ENCODE results near the gene BTNL9. TPM values are rescaled to one million over a fixed set of nuclear protein-coding genes. Genes with fewer than 3 reads are reported as not detected.
"Not testable (repeated sequence)": the region's sequence is repeated elsewhere in the genome, so short reads cannot be mapped to it uniquely, and the experiment has no call there.

Gene BTNL9
- polyA plus RNA-seq, 4 donors: 4.2 to 10.0 (median 7.4) TPM

GRCh38 chr5:181042036-181042713, 2.1 kb downstream of the BTNL9 start:
- no peak for DNase-seq (ENCODE audit: low read depth in 4 of 4, low spot score in 3 of 4)

- no peak for DNase-seq (ENCODE audit: low read depth in 4 of 4, low spot score in 3 of 4)
These were observed 2.7 kb downstream of the BTNL9 start for GRCh38 chr5:181042722-181043121.

- no peak for DNase-seq (ENCODE audit: low read depth in 4 of 4, low spot score in 3 of 4)
These were observed 3.4 kb downstream of the BTNL9 start for GRCh38 chr5:181043285-181044092.

GRCh38 chr5:181044093-181044599, 4.1 kb downstream of the BTNL9 start:
- no peak for DNase-seq (ENCODE audit: low read depth in 4 of 4, low spot score in 3 of 4)

DNA sequence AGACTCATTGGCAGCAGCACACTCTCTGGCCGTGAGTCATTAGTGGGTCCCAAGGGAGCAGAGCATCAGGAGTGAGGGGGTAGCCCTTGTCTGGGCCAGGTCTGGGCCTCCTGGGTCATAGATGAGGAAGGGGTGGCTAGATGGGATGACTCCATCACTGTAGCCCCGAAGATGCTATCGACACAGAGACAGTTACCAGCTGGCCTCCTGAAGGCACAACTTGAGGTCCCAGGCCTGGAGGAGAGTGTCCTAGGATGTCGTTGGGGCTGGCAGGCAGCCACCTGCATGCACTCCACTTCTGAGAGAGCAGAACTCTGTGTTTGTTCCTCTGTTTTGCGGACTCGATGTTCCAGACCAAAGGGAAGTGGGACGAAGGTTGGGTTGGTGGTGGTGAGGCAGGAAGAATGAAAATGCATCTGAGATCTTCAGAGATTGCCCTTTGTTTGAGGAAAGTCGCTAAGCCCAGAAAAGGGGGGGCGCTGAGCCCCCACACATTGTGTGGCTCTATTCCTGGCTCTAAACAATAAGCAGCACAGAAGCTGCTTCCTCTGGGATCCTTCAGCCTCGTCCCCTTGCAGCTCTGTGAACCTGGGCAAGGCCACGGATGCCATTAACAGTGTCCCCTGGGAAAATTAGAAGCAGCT, 4.7 kb downstream of the BTNL9 start:
- DNase-seq (ENCODE audit: low read depth in 4 of 4, low spot score in 3 of 4): no peak

DNA sequence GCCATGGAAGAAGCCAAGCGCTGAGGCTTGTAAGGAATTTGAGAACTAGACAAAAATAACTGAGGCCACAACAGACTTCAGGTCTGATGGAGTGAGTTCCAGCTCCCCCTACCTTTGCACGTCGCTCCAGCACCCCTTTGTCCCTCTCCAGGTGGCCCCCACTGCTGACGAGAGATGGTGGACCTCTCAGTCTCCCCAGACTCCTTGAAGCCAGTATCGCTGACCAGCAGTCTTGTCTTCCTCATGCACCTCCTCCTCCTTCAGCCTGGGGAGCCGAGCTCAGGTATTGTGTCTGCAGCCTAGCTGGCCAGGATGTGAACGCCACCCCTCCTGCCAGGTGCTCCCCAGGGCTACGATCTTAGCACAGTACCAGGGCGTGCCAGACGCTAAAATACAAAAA, 5.2 kb downstream of the BTNL9 start:
- no peak for DNase-seq (ENCODE audit: low read depth in 4 of 4, low spot score in 3 of 4)

DNA sequence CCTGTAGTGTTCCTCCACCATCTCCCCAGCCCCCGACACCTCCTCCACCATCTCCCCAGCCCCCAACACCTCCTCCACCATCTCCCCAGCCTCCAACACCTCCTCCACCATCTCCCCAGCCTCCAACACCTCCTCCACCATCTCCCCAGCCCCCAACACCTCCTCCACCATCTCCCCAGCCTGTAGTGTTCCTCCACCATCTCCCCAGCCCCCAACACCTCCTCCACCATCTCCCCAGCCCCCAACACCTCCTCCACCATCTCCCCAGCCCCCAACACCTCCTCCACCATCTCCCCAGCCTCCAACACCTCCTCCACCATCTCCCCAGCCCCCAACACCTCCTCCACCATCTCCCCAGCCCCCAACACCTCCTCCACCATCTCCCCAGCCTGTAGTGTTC, 5.8 kb downstream of the BTNL9 start:
- not testable (repeated sequence) for DNase-seq (ENCODE audit: low read depth in 4 of 4, low spot score in 3 of 4)

DNA sequence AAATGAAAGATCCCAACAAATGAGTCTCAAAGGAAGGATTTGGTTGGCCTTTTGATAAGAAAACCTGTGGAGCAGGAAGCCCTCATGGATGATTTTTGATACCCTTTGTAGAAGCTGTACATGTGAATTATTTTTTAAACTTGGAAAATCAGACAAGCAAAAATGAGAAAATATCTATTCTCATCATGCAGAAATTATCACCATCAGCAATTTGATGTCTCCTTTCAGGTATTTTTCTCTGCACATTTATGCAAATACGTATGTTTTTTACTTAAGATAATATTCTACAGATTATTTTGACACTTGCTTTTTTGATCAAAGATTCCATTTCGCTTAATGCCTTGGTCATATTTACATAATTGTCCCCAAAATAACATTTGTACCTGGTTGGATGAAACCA, 7.2 kb downstream of the BTNL9 start:
- no peak for DNase-seq (ENCODE audit: low read depth in 4 of 4, low spot score in 3 of 4)

GRCh38 chr5:181047921-181048320, 7.9 kb downstream of the BTNL9 start:
- no peak for DNase-seq (ENCODE audit: low read depth in 4 of 4, low spot score in 3 of 4)

GRCh38 chr5:181050016-181050415, 9.9 kb downstream of the BTNL9 start:
- no peak for DNase-seq (ENCODE audit: low read depth in 4 of 4, low spot score in 3 of 4)

DNA sequence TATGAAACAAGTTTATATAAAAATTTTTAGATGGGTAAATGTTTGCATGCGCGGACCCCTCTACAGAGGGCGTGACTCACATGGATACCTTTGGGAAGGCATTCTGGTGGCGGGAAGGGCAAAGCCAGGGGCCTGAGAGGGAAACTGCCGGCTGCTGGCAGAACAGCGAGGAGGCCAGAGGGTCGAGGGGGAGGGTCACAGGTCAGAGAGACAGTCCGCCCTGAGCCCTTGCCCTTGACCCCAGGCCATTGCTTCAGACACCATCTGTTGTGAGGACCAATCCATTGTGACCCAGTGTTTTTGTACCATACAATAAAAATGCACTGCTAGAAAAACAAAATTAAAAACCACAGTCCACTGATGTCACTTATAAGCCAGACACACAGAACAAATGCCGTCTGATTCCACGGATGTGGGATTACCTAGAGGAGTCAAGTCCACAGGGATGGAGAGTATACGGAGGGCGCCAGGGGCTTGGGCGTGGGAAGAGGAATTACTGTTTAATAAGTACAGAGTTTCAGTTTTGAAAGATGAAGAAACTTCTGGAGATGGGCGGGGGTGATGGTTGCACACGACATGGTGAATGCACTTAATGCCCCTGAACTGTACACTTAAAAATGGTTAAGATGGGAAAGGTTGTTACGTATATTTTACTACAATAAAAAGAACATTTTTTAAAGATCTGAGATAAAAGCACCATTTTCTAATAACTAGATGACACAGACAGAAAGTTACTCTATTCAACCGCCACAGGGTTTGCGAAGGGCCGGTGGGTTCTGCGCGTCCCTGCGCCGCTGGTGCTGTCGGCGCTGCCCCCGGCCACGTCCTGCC, 12.0 kb downstream of the BTNL9 start:
- DNase-seq (ENCODE audit: low read depth in 4 of 4, low spot score in 3 of 4): no peak

GRCh38 chr5:181052672-181053487, 12.8 kb downstream of the BTNL9 start:
- no peak for DNase-seq (ENCODE audit: low read depth in 4 of 4, low spot score in 3 of 4)

- DNase-seq (ENCODE audit: low read depth in 4 of 4, low spot score in 3 of 4): no peak
These were observed 13.5 kb downstream of the BTNL9 start for GRCh38 chr5:181053488-181054121.

DNA sequence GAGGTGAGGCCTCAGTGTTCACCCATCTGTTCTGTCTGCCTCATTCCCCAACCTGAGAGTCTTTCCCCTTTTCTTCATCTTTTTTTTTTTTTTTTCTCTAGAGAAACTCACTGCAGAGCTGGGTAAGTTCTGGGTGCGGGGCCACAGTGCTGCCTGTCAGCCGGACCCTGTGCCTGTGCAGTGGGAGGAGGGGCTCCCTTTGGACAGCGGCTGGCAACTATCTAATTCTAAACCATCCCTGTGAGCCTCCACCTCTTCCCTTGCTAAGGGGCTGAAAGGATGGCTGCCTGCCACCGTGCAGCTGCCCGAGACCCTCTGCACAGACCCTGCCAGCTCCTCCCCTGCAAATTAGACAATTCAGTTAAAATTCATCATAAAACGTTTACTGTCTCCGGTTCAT, 14.1 kb downstream of the BTNL9 start:
- no peak for DNase-seq (ENCODE audit: low read depth in 4 of 4, low spot score in 3 of 4)

- DNase-seq (ENCODE audit: low read depth in 4 of 4, low spot score in 3 of 4): no peak
These were observed 14.9 kb downstream of the BTNL9 start for GRCh38 chr5:181054871-181055459.

- no peak for DNase-seq (ENCODE audit: low read depth in 4 of 4, low spot score in 3 of 4)
These were observed 16.4 kb downstream of the BTNL9 start for GRCh38 chr5:181056431-181056830.

DNA sequence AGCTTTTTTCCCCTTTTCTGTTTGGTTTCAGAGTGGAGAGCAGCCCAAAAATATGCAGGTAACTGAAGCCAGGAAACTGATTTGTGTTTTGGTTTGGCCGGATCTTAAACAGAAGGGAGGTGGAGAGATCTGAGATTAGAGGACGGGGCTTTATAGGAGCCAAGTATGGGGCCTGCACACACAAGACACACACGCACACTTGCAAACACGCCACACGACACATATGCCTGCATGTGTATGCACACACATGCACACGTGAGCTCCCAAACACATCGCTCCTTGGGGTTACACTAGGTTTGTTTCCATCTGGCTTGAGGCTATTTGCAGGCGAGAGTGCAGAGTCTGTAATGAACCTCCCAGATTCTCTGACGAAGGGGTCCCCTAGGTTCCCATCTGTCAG, 18.3 kb downstream of the BTNL9 start:
- DNase-seq (ENCODE audit: low read depth in 4 of 4, low spot score in 3 of 4): no peak

- DNase-seq (ENCODE audit: low read depth in 4 of 4, low spot score in 3 of 4): no peak
These were observed 18.8 kb downstream of the BTNL9 start for GRCh38 chr5:181058786-181059296.

Measured in left renal pelvis (tissue), 4 donors.